HepG2 (cell line): ENCODE measurements around the gene LRP5. TPM values are rescaled to one million over a fixed set of nuclear protein-coding genes. Genes with fewer than 3 reads are reported as not detected.

ENCODE experiments used
- FOXA3 ChIP-seq: IDR thresholded peaks from 2 replicates; pipeline ENCODE4 v1.6.1; 2016; ENCODE audit warnings: missing genetic modification reagents, missing compliant biosample characterization
- KLF12 ChIP-seq: sonication (generic); formaldehyde crosslinking; IDR thresholded peaks from 2 replicates; pipeline ENCODE4 v1.4.0; 2020; ENCODE audit warnings: missing genetic modification reagents, borderline replicate concordance
- MEIS2 ChIP-seq: sonication (generic); formaldehyde crosslinking; IDR thresholded peaks from 2 replicates; pipeline ENCODE4 v1.9.0; 2021; ENCODE audit warnings: mild to moderate bottlenecking, missing genetic modification reagents
- NFIC ChIP-seq: IDR thresholded peaks from 2 replicates; pipeline ENCODE4 v1.6.1; 2012; ENCODE audit warnings: mild to moderate bottlenecking, low read length, inconsistent platforms
- NONO ChIP-seq, 2 experiments: fragments of 450-650 bp in 1 of 2; sonication (generic) in 1 of 2; formaldehyde crosslinking in 1 of 2; IDR thresholded peaks in 1 of 2; conservative IDR thresholded peaks in 1 of 2; 2 replicates each; pipeline versions ENCODE4 v1.6.1 to v1.8.0; 2017 to 2022; ENCODE audit warnings: mild to moderate bottlenecking in 1 of 2, missing genetic modification reagents in 1 of 2, moderate library complexity in 1 of 2
- RBM39 ChIP-seq: fragments of 200-400 bp; formaldehyde crosslinking; IDR thresholded peaks from one replicate; pipeline ENCODE4 v1.6.1; 2018; ENCODE audit warnings: antibody characterized with exemption, mild to moderate bottlenecking, low read depth, low read length; ENCODE audit not compliant: poor library complexity, severe bottlenecking
- SATB2 ChIP-seq: sonication (generic); formaldehyde crosslinking; IDR thresholded peaks from 2 replicates; pipeline ENCODE4 v1.5.0; 2020; ENCODE audit warnings: missing genetic modification reagents
- TCF7 ChIP-seq: sonication (generic); IDR thresholded peaks from 2 replicates; pipeline ENCODE4 v1.6.1; 2016; ENCODE audit warnings: antibody characterized with exemption, low read depth
- THAP8 ChIP-seq: sonication (generic); formaldehyde crosslinking; IDR thresholded peaks from 2 replicates; pipeline ENCODE4 v1.5.1; 2020; ENCODE audit warnings: missing genetic modification reagents, mild to moderate bottlenecking, borderline replicate concordance
- YEATS4 ChIP-seq: sonication (generic); formaldehyde crosslinking; IDR thresholded peaks from 2 replicates; pipeline ENCODE4 v1.4.0; 2020; ENCODE audit warnings: missing genetic modification reagents, borderline replicate concordance
- ZBTB10 ChIP-seq: sonication (generic); formaldehyde crosslinking; IDR thresholded peaks from 2 replicates; pipeline ENCODE4 v1.4.0; 2020; ENCODE audit warnings: missing genetic modification reagents, borderline replicate concordance
- ZBTB38 ChIP-seq: sonication (generic); formaldehyde crosslinking; IDR thresholded peaks from 2 replicates; pipeline ENCODE4 v1.5.1; 2020; ENCODE audit warnings: mild to moderate bottlenecking, missing genetic modification reagents
- ZC3H13 ChIP-seq: sonication (generic); formaldehyde crosslinking; IDR thresholded peaks from 2 replicates; pipeline ENCODE4 v1.8.1; 2023; ENCODE audit warnings: mild to moderate bottlenecking, missing genetic modification reagents, moderate library complexity
- ZFP37 ChIP-seq: sonication (generic); formaldehyde crosslinking; IDR thresholded peaks from 2 replicates; pipeline ENCODE4 v1.4.0; 2020; ENCODE audit warnings: missing genetic modification reagents, borderline replicate concordance
- ZFP82 ChIP-seq: sonication (generic); formaldehyde crosslinking; IDR thresholded peaks from 2 replicates; pipeline ENCODE4 v1.5.1; 2020; ENCODE audit warnings: mild to moderate bottlenecking, missing genetic modification reagents, borderline replicate concordance
- ZNF101 ChIP-seq: sonication (generic); formaldehyde crosslinking; IDR thresholded peaks from 2 replicates; pipeline ENCODE4 v1.4.0; 2020; ENCODE audit warnings: mild to moderate bottlenecking, low read depth, missing genetic modification reagents, borderline replicate concordance
- ZNF225 ChIP-seq: sonication (generic); formaldehyde crosslinking; IDR thresholded peaks from 2 replicates; pipeline ENCODE4 v1.4.0; 2020; ENCODE audit warnings: mild to moderate bottlenecking, missing genetic modification reagents
- ZNF276 ChIP-seq: sonication (generic); formaldehyde crosslinking; IDR thresholded peaks from 2 replicates; pipeline ENCODE4 v1.4.0; 2020; ENCODE audit warnings: mild to moderate bottlenecking, low read depth, missing genetic modification reagents
- ZNF670 ChIP-seq: sonication (generic); formaldehyde crosslinking; IDR thresholded peaks from 2 replicates; pipeline ENCODE4 v1.8.0; 2022; ENCODE audit warnings: mild to moderate bottlenecking, missing genetic modification reagents, borderline replicate concordance
- ZNF709 ChIP-seq: sonication (generic); formaldehyde crosslinking; IDR thresholded peaks from 2 replicates; pipeline ENCODE4 v1.5.0; 2020; ENCODE audit warnings: mild to moderate bottlenecking, missing genetic modification reagents
- ZNF883 ChIP-seq: sonication (generic); formaldehyde crosslinking; IDR thresholded peaks from 2 replicates; pipeline ENCODE4 v1.5.1; 2020; ENCODE audit warnings: mild to moderate bottlenecking, missing genetic modification reagents; ENCODE audit errors: not compliant biosample characterization
- ZSCAN21 ChIP-seq: sonication (generic); formaldehyde crosslinking; IDR thresholded peaks from 2 replicates; pipeline ENCODE4 v1.8.0; 2022; ENCODE audit warnings: mild to moderate bottlenecking, missing genetic modification reagents, moderate library complexity, borderline replicate concordance
- polyA plus RNA-seq, 8 experiments: library from polyadenylated mRNA; depleted of rRNA in 3 of 8; stranded (reverse) in 7 of 8; unstranded in 1 of 8; fragments of >200 nt; fragmentation: Illumina TruSeq in 4 of 8; extraction: Trizol in 4 of 8; gene quantifications; 2 replicates each; pipeline versions ENCODE4 v1.2.1 to v1.2.3, GENCODE V29; 2011 to 2016; ENCODE audit warnings: low read depth in 4 of 8, missing spikeins in 1 of 8, mixed read lengths in 1 of 8; ENCODE audit not compliant: insufficient read depth in 1 of 8
- total RNA-seq, 5 experiments: library from RNA; depleted of rRNA; stranded (reverse); fragments of >200 nt; fragmentation: Illumina TruSeq; extraction: Trizol; gene quantifications; 2 replicates each; pipeline ENCODE4 v1.2.3, GENCODE V29; 2016; ENCODE audit warnings: low read depth in 1 of 5

The LRP5 gene
- total and polyA plus RNA-seq, 2 of the 13 experiments (the other 11 are each of a cell fraction or from before 2014, with no cell fraction given), result 40.4 to 64.0 TPM

DNA sequence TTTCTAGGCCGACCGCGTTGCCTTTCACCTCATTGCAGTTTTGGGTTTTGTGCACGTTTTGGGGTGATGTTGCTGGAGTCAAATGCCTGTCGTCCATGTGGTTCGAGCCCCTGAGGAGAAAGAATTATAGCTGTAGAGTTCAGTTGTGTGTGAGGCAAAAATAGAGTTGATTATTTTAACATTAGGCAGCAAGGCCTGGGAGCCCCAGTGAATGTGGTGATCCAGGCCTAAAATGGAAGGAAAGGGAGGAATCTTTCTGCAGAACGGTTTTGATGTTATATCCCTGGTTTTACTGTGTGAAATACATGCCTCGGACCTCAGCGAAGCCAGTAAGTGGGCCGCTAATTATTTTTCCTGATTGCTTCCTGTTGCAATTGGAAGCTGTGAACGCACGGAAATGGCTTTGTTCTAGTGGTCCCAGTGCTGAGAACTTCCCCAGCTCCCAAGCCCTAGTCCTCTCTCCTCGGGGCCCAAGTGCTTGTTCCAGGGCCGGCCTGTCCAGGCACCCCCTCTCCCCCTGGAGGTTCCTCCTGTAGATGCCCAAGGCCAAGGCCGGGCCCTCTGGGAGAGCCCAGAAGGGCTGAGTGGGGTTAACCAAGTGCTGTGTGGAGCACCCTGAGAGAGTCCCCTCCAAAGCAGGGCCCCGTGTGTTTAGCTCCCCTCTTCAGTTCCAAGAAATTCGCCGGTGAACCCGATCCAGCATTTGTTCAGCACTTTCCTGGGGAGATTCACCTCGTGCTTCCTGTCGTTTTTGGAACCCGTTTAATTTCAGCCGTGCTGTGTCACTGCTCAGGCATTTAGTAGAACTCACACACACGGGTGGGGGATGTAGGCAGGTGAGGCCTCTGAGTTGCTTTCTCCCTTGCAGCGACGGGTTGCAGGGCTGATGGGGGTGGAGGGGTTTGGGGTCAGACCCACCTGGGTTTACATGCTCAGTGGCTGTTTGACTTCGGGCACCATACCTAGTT, 2.1 kb downstream of the LRP5 start (continued):
- TF ChIP-seq RBM39, result peak; percentile 42
- 0 out of 2 replicates have a peak, but pooled peaks have one; percentile 4 for TF ChIP-seq ZSCAN21 (CRISPR knock-in tag)
- 0 out of 2 replicates have a peak, but pooled peaks have one; percentile 20 for TF ChIP-seq SATB2
- TF ChIP-seq MEIS2, result 0 out of 2 replicates have a peak, but pooled peaks have one; percentile 29
- peak; percentile 11; the same call in 1 of the 2 replicates for TF ChIP-seq YEATS4 (CRISPR knock-in tag)
- TF ChIP-seq NONO (IDR thresholded peaks at IDR 0.05), result no peak
- peak; percentile 14; the same call in 1 of the 2 replicates for TF ChIP-seq NONO (CRISPR knock-in tag; conservative IDR thresholded peaks at IDR 0.05)
- peak; percentile 31; the same call in 1 of the 2 replicates for TF ChIP-seq ZFP37 (CRISPR knock-in tag)
- 0 out of 2 replicates have a peak, but pooled peaks have one; percentile 19 for TF ChIP-seq NFIC
- TF ChIP-seq ZNF883 (CRISPR knock-in tag), result peak; percentile 44
- TF ChIP-seq ZBTB38 (CRISPR knock-in tag), result peak; percentile 3; the same call in 1 of the 2 replicates
- 0 out of 2 replicates have a peak, but pooled peaks have one; percentile 44 for TF ChIP-seq THAP8
- no peak for TF ChIP-seq FOXA3 (CRISPR knock-in tag)
- TF ChIP-seq ZNF276 (CRISPR knock-in tag), result no peak
- TF ChIP-seq ZFP82 (CRISPR knock-in tag), result peak; percentile 31; the same call in 1 of the 2 replicates
- TF ChIP-seq ZNF225, result 0 out of 2 replicates have a peak, but pooled peaks have one; percentile 4
- TF ChIP-seq ZC3H13, result peak; percentile 21; the same call in 1 of the 2 replicates
- 0 out of 2 replicates have a peak, but pooled peaks have one; percentile 39 for TF ChIP-seq ZNF709 (CRISPR knock-in tag)
- TF ChIP-seq ZBTB10, result 0 out of 2 replicates have a peak, but pooled peaks have one; percentile 2
- TF ChIP-seq ZNF101 (CRISPR knock-in tag), result no peak
- peak; percentile 63; the same call in 1 of the 2 replicates for TF ChIP-seq KLF12 (CRISPR knock-in tag)
- TF ChIP-seq ZNF670, result 0 out of 2 replicates have a peak, but pooled peaks have one; percentile 40
- peak; percentile 14; the same call in 1 of the 2 replicates for TF ChIP-seq TCF7
